Gastrocnemius medialis (tissue), 4 donors: Measurements from ENCODE around the gene SESN3.

Source experiments
- POLR2A ChIP-seq, 2 donors: fragments of 450-650 bp; IDR thresholded peaks; one replicate each; pipeline ENCODE4 v1.6.1; 2017; ENCODE audit warnings: antibody characterized with exemption in 2 of 2, mild to moderate bottlenecking in 2 of 2, moderate library complexity in 2 of 2
- TF ChIP-seq, protein P1 (sequence below), 5 experiments: fragments of 450-650 bp in 3 of 5; fragments of 200-600 bp in 2 of 5; sonication (generic) in 2 of 5; IDR thresholded peaks in 4 of 5; conservative IDR thresholded peaks in 1 of 5; 1 replicate in 4 of 5; 2 replicates in 1 of 5; pipeline ENCODE4 v1.5.1; 2016 to 2019; ENCODE audit warnings: antibody characterized with exemption in 5 of 5, mild to moderate bottlenecking in 3 of 5, moderate library complexity in 3 of 5

DNA sequence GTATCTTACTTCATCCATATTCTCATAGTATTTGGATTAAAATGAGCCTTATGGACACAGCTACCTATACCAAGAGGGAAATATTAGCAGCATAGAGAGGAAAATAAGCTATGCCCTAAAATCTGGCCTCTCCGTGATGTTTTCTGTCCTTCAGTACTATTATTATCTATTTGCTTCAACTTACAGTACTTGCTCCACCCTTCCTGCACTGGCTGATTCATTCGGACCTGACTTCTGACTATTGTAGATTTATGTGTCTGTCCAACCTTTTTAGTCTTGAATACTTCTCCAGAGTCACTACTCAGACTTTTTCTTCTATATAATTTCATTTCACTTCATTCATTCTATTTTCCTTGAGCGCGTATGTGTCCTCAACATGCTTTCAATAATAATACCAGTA lies 45.1 kb upstream of the SESN3 start:
- TF ChIP-seq POLR2A (IDR thresholded peaks at IDR 0.05) = no peak
- TF ChIP-seq, protein P1, sequence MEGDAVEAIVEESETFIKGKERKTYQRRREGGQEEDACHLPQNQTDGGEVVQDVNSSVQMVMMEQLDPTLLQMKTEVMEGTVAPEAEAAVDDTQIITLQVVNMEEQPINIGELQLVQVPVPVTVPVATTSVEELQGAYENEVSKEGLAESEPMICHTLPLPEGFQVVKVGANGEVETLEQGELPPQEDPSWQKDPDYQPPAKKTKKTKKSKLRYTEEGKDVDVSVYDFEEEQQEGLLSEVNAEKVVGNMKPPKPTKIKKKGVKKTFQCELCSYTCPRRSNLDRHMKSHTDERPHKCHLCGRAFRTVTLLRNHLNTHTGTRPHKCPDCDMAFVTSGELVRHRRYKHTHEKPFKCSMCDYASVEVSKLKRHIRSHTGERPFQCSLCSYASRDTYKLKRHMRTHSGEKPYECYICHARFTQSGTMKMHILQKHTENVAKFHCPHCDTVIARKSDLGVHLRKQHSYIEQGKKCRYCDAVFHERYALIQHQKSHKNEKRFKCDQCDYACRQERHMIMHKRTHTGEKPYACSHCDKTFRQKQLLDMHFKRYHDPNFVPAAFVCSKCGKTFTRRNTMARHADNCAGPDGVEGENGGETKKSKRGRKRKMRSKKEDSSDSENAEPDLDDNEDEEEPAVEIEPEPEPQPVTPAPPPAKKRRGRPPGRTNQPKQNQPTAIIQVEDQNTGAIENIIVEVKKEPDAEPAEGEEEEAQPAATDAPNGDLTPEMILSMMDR (IDR thresholded peaks at IDR 0.05 in 4 of 5, conservative IDR thresholded peaks at IDR 0.05 in 1 of 5) = no peak
